A204.1 (cell line): Measurements from ENCODE around the gene UNC5C.

Experiments used
- FAIRE-seq: peaks from 2 replicates; lab custom pipeline; 2012; peaks lifted over from hg19 to GRCh38; lab: Jason Lieb, UNC

The UNC5C gene

DNA sequence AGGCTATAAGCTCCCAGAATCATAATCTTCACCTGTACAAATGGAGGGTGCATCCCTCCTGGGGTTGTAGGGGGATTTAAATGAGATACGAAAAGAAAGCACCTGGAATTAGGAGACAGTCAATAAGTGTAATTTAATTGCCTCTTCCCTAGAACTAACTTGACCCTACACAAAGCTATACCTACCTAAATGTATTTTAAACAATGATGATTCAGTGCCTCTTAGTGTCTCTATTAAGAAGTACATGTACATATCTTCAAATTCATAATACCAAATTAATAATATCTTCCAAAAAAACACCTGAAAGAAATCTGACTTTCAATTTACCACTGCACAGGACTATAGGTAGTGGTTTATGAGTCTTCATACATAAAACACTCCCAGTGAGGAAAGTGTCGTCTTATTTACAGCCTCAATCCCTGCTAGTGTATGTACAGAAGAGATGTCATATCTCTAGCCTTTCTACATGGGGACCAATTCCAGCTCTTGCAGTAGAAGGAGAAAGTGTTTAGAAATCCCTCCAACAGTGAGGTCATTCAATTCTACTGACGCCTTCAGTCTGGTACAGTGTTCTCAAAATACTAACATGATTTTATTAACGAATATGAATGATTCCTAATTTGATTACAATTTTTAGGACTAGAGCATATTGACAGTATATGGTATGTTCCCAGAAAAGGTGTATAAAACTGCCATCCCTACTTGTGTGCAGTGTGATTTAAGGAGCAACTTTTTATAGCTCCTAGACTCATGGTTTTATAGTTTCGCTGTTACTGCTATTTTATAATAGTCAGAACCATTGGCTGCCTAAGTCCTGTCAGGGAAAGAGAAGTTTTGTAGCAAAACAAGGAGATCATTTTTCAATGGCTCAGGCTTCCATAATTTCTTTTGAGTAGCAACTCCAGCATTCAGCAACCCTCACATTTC, 282.7 kb downstream of the UNC5C start:
- no peak for FAIRE-seq

DNA sequence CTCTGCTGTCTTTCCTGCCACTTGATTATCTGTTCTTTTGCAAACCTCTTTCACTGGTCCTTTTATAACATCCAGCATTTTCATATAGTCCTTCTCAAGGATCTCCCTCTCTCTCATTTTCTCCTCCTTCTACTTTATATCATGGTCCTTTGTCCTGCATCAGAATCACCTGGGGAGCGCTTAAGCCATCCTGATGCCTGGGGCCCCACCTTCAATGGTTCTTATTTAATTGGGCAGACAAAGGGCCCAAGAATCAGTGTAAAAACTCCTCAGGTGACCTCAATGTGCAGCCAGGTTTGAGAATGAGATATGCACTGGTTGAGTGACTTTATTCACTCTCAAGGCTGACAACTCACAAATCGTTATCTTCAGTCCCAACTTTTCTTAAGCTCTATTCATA, 283.9 kb downstream of the UNC5C start:
- FAIRE-seq = no peak

DNA sequence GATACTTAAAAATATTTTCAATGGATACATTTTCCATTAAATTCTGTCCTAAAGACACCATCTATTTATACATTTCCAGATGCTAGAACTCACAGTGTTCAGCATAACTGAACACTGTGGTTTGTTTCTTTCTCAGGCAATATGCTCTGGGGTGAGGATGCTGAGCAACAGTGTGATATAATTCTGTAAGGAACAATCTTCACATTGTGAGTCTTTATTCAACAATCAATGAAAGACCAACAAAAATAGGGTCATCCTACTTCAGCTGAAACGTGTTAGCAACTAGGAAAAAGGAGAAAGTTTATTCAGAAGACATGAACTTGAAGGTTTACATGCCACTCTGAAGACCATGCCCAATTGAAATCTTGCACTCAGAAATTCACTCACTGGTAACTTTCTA, 284.8 kb downstream of the UNC5C start:
- FAIRE-seq = no peak

DNA sequence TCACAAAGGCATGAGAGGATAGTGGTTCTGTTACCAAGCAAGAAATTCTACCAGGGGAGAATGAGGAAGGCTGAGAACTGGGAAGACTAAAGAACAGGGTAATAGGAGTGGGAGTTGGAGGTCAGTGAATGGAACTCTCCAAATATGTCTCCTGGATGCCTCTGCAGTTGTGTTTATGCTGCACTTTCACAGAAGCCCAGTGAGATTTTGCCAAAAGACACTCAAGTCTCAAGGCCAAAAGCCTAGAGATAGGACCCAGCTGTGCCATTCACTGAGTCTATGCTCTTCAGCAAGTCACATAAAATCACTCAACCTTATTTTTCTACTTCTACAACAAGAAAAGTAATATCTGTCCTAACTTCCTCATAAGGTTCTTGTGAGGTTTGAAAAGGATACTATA, 285.4 kb downstream of the UNC5C start:
- no peak for FAIRE-seq

DNA sequence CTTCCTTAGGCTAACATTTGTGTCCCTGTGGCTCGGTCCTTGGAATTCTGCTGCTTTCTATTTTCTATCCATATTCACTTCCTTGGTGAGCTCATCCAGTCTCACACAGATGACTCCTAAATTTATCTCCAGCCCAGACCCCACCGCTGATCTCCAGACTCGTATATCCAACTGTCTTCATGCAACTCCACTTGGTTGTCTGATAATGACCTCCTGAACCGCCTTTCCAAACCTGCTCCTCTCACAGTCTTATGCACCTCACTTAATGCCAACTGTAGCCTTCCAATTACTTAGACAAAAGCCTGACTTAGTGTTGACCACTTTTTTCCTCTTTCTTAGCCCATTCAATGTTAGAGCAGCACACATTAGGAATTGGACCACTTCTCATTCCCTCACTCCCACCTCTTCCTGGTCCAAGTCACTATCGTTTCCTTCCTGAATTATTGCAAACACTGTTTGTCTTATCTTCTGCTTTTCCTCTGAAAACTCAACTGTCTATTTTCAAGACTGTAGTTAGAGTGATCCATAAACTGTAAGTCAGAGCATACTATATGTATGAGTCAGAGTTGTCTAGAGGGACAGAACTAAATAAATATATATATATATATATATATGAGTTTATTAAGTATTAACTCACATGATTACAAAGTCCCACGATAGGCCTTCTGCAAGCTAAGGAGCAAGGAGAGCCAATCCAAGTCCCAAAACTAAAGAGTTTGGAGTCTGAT, 292.5 kb downstream of the UNC5C start:
- no peak for FAIRE-seq

DNA sequence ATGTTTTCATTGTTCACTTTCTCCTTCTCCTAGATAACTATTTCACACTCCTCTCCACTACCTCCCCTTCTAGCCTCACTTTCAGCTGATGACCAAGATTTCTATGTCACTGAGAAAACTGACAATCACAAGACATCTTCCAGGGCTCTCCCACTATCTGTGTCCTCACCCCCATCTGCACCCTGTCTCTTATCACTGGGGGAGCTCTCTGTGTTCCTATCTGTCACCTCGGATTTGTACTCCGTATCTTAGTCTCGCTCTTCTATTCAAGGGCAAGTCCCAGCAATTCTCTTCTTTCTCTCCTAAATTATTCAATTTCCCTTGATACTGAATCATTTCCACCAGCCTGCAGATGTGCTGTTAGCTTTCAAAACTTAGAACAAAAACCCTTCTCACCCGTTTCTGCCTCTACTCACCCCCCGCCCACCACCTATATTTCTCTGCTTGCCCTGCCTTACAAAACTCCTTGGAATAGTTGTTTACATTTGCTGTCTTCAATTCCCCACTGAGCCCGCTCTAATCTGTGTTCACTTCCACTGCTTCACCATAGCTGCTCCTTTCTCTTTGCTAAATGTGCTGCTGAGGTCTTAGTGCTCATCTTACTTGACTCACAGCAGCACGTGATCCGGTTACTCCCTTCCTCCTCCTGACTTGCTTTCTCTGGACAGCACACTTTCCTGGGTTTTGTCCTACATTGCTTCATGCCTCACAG, 293.2 kb downstream of the UNC5C start:
- FAIRE-seq = no peak

DNA sequence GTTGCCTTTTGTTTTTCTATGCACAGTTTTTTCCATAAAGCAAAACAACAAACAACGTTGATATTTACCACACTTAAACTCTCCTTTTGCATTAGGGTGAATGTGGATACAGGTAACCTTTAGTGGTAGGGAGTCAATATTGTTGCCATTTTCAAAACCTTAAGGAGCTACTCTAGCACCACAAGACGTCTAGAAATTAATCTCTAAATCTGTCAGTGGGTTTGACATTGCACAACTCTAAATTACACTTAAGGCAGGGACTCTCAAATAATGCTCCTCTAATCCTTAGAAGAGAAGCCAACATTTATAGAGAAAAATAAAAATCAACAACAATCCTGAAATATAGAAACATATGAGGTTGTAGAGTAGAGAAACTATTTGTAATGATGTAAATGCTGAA, 297.2 kb downstream of the UNC5C start:
- FAIRE-seq = no peak

DNA sequence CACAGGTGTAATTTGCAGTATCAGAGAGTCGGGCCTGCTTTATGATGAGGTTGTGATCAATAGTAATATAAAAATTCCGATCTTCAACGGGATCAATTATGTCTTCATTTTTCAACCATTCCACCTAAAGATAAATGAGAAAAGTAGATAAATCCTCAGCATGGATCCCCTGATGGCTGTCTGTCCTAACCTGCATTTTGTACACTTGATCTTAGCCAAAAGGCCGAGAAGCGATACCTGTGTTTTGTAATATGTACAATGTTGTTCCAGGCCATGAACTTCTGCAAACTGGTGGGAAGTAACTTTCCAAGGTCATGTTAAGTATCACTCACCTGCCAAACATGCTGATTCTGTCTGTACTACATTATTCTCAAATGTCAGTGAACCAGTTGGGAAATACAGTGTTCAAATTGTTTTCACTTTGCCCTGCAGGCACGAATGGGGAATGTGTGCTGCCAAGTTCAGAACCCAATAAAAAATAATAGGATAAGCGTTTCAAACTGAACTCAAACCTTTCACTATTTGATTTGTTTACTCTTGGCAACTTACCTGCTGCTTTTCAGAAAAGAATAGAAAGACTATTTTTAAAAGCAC, 298.1 kb downstream of the UNC5C start:
- peak; percentile 95 for FAIRE-seq

DNA sequence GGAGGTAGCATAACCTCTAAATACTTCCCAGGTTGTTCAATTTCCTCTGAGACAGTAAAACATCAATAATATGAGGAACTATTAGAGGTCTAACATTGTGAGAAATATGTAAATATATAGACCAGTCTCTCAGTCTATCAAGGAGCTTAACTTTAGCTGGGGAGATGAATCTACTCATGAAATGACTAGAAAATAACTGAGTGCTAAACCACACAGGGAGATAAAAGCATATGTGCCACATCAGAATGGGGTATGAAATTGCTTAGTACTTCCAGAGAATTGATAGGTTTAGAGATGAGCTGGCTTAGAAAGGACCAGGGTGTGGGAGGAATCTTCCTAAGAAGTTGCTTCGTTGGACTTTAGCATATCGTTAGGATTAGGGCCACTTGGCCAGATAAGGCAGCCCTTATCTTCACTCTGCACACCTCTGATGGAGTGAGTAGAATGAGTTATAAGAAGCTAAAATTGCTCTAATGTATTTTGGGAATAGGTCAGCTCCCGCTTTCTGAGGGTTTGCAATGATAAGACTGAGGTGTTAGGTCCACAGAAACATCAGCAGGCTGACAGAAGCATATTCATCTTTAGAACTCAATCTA, 299.2 kb downstream of the UNC5C start:
- no peak for FAIRE-seq

DNA sequence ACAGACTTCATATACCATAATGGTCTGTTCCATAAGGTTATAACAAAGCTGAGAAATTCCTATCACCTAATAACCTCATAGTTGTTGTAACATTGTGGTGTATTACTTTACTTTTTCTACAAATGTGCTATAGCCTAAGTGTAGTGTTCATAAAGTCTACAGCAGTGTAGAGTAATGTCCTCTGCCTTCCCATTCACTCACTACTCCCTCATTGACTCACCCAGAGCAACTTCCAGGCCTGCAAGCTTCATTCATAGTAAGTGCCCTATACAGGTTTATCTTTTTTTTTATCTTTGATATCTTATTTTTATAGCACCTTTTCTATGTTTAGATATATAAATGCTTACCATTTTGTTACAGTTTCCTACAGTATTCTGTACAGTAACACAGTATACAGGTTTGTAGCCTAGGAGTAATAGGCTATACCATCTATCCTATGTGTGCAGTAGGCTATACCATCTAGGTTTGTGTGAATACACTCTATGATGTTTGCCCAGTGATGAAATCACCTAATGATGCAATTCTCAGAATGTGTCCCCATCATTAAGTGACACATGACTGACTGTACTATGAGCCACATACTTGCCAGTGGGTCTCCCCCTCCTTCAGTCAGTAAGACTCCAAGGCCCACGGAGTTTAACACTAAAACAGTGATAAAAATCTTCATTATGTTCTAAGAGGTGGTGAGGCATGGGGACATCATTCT, 299.9 kb downstream of the UNC5C start:
- no peak for FAIRE-seq

DNA sequence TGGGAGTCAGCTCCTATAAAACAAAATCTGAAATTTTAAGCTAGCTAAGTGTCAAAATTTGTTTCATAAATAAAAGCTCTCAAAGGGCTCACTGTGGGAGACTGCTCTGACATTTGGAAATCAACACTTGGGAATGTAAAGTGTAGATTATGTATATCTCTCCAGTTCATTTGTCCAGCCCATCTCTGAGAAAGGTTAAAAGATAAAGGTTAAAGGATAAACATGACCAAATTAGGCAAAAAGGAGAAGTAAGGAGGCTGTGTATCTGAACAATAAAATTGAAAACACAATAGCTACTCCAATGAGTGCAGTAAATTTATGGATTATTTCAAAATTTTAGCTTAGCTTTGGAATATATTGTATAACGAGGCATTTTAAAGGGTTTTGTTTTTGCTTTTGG, 304.9 kb downstream of the UNC5C start:
- FAIRE-seq = no peak

DNA sequence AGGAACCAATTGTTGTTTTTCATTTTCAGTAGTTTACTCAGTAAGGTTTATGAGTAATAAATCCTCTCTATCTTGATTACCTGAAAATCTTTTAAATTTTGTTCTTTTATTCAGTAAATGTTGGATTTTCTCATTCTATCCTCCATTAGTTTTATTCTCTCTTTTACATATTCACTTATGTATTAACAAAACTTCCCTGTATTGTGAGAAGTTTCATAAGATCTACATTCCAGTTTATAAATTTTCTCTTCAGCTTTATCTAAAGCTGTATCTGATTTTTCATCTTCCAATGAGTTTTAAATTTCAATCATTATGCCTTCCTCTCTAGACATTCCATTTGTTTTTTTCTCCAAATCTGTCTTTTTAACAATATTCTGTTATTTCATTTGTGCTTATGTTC, 310.2 kb downstream of the UNC5C start:
- peak; percentile 87 for FAIRE-seq

DNA sequence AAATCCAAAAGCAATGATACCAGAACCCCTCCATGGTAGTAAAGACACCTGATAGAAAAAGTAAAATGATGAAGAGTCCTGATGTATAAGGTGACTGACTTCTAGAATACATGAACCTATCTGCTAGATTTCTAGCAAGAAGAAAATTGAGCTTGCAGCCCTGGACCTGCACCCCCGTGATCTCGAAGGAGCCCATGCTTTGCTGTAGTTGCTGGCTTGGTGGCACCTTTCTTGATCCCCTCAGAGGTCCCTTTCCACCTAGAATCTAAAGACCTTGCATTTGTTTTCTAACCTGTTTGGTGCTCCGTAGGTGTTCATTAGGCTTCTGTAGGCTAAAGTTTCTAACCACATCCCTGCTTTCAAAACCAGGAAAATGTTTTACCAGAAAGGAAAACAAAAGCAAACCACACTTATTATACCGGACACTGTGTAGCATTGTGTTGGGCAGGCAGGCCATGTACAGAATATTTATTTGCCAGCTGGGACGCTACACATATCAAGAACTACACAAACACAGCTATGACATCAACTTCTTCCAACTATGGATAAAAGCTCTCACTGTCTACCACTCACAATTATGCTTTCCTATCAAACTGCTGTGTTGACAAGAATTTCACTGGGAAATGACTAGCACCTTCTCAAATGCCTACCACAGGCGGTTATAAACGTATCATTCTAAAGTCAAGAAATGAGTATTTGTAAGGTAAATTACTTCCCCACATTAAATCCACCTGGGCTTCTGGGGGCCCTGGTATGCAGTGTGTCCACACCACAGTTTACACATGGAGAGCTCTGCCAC, 316.2 kb downstream of the UNC5C start:
- no peak for FAIRE-seq

DNA sequence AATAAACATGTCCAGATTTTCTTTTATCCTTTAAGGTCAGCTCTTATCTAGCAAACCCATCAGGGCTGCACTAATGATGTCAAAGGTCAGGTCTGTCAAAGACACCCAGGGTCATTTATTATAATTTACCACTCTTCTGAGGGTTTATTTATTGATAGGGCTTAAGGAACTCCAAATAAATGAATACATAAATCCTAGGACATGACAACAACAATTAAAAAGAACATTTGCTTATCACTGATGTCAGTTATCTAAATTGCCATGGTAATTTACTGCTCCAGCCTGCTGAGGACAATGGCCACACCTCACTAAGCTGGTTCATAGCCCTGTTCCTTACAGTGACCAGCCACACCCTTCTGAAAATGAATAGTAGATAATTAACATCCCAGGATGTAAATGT, 317.1 kb downstream of the UNC5C start:
- FAIRE-seq = no peak

DNA sequence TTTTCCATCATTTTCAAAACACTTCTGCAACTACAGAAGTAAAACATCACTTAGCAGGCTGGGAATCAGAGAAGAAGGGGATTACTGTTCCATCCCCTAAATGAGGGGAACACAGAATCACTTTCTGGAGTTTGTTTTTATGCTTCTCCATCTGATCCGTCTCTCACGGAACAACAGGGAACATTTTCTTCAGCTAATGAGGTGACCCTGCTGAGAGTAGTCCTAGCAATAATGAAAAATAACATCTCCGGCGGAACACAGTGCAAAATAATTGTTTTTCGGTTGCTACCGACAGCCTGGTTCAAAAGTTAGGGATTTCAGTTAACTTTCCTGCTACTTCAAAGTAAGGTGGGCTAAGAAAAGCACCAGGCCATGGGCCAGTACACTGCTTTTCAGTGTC, 322.9 kb downstream of the UNC5C start:
- FAIRE-seq = peak; percentile 98

DNA sequence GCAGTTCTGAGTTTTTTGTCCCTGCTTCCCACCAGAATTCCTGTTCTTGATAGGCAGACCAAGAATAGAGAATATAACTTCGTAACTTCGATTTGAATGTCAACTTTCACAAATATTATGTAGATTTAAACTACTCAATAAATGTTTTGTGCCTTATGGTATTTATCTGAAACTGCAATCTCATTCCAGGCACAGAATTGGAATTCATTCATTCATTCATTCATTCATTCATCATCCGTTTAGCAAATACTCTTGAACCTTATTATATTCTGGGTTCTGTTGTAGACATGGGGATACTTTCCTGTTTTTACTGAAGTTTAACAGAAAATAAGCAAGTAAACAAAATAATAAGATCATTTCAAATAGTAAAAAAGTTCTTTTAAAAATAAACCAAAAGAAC, 324.4 kb downstream of the UNC5C start:
- peak; percentile 66 for FAIRE-seq

DNA sequence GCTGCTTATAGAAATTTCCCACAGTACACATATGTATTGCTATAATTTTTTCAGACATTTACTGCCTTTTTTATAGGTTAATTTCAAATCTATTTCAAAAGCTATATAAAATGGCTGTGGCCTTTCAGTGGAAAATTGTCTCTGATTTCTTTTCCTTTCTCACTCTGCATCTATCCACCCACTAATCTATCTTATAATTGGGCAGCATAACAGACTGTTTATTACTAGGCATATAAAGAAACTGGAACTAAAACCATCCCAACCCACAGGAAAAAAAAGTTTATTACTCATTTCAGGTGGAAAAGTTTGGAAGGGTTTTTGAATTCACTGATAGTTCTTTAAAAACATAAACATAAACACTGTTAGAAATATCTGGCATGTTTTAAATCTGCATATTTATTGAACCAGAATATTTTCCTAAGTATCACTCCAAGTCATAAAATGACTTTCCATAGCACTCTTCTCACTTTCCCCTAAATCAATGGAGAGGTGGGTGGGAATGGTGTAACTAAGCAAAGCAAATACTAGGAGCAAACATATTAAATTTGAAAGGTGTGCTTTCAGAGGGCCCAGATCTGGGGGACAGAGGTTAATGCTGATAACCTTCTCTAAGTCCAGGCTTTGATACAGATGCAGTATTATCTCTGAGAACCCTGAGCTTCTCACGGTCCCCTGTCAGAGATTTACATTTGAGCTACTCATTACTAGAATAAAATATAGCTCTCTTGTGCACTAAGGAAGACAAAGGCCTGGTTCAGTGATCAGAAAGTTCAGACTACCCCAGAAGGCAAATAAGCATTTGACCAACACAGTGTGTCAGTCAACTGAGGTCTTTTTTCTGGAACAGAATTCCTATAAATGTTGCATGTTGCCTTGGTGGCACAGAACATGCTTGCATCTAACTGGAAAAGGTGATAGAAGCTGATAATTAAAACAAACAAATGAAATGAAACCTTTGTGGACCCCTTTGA, 328.3 kb downstream of the UNC5C start:
- no peak for FAIRE-seq

DNA sequence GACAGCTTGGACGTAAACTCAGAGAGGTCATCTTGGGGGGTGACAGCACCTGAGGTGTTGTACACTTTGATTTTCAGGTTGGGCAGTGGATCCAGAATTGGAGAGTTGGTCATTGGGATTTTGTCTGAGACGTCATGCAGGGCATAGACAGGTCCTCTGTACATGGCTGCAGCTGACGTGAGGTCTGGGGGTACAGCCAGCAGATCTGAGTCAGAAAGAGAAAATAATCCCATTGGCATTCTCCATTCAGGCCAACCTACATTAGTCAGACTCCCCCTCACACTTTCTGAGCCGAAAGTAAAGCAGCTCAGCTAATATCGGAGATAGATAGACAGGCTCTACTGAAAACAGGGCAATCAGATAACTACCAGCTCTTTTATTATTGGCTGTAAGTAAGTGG, 329.7 kb downstream of the UNC5C start:
- FAIRE-seq = no peak

DNA sequence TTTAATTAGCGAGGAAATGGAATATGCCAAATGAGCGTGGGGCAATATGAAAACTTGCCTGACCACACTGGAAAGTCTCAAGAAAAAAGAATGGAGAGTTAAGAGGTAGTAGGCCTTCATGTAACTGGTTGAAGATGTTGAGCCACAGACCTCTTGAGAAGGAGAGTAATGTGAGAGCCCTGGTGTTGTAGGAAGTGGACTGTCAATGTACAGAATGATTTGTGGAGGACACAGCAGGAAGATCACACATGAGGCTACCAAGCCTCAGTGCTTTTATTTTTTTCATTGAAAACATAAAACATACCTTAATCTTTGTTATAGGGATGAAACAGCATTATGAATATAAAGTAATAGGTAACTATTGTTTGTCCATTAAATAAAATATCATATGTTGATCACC, 331.6 kb downstream of the UNC5C start:
- no peak for FAIRE-seq

DNA sequence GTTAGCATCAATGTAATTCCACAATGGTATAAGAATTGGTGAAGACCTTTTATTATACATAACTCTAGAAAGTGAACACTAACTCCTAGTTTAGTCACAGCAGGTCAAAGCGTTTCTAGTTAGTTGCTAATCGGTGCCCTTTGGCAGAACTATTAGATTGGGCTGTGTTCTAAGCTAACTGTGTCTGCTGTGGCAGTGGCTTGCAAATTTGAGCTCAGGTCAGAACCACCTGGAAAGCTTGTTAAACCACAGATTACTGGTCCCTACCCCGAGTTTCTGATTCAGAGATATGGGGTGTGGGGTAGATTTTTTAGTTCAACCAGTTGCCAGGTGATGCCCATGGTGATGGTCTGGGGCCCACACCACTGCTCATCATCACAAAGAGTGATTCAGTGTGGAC, 332.1 kb downstream of the UNC5C start:
- no peak for FAIRE-seq
